Testis (tissue), 2 donors: ENCODE data around the gene SVIL.

ENCODE experiments used
- POLR2A ChIP-seq: fragments of 450-650 bp; IDR thresholded peaks from one replicate; pipeline ENCODE4 v1.6.1; 2017; ENCODE audit warnings: antibody characterized with exemption, mild to moderate bottlenecking, moderate library complexity
- TF ChIP-seq, protein P1 (sequence below), 3 experiments: fragments of 450-650 bp in 2 of 3; fragments of 200-600 bp in 1 of 3; sonication (generic) in 1 of 3; IDR thresholded peaks; one replicate each; pipeline ENCODE4 v1.5.1; 2016 to 2019; ENCODE audit warnings: antibody characterized with exemption in 3 of 3, mild to moderate bottlenecking in 2 of 3, moderate library complexity in 1 of 3

DNA sequence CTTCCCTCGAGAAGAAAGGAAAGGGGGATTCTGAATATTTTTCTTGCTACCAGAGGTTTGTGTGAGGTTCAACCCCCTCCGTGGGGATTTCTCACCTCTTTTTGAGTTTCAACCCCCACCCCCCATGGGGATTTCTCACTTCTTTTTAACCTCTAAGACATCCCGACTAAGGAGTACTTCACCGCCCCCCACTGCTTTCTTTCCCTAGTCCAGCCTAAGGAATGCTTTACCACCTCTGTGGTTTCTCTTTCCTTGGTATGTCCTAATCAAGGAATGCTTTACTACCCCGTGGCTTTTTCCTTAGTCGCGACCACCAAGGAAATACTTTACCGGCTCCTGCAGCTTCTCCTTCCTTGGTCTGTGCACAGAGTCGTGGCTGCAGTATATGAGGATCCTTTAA is 196.5 kb downstream of the SVIL start:
- TF ChIP-seq, protein P1, sequence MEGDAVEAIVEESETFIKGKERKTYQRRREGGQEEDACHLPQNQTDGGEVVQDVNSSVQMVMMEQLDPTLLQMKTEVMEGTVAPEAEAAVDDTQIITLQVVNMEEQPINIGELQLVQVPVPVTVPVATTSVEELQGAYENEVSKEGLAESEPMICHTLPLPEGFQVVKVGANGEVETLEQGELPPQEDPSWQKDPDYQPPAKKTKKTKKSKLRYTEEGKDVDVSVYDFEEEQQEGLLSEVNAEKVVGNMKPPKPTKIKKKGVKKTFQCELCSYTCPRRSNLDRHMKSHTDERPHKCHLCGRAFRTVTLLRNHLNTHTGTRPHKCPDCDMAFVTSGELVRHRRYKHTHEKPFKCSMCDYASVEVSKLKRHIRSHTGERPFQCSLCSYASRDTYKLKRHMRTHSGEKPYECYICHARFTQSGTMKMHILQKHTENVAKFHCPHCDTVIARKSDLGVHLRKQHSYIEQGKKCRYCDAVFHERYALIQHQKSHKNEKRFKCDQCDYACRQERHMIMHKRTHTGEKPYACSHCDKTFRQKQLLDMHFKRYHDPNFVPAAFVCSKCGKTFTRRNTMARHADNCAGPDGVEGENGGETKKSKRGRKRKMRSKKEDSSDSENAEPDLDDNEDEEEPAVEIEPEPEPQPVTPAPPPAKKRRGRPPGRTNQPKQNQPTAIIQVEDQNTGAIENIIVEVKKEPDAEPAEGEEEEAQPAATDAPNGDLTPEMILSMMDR (IDR thresholded peaks at IDR 0.05): no peak
- TF ChIP-seq POLR2A: no peak
